MM.1S (cell line): ENCODE results near the gene NUDT21.

Experiments
- DNase-seq: peaks from one replicate; pipeline ENCODE4 v3.0.0-alpha.2; 2015
- H2AFZ ChIP-seq: fragments of 300-600 bp; sonication (generic); 2 replicates; pipeline ENCODE4 v1.6.0; 2016; ENCODE audit warnings: antibody characterized with exemption, low read length
- H3F3A ChIP-seq: fragments of 300-600 bp; sonication (generic); 2 replicates; pipeline ENCODE4 v1.6.1; 2016; ENCODE audit warnings: mild to moderate bottlenecking, antibody characterized with exemption, low read length, moderate library complexity, mixed read lengths; ENCODE audit not compliant: insufficient read depth
- H3K27ac ChIP-seq: fragments of 300-600 bp; sonication (generic); 2 replicates; pipeline ENCODE4 v1.5.1; 2016; ENCODE audit warnings: mild to moderate bottlenecking, low read length
- H3K27me3 ChIP-seq: fragments of 300-600 bp; sonication (generic); replicated peaks from 2 replicates; pipeline ENCODE4 v1.6.0; 2016; ENCODE audit warnings: low read length; ENCODE audit not compliant: insufficient read depth
- H3K36me3 ChIP-seq: fragments of 300-600 bp; sonication (generic); replicated peaks from 2 replicates; pipeline ENCODE4 v1.6.1; 2016; ENCODE audit warnings: mild to moderate bottlenecking, low read length, mixed read lengths; ENCODE audit not compliant: insufficient read depth
- H3K4me1 ChIP-seq: fragments of 300-600 bp; sonication (generic); 2 replicates; pipeline ENCODE4 v1.6.1; 2016; ENCODE audit warnings: low read length, mixed read lengths
- H3K4me2 ChIP-seq: fragments of 300-600 bp; sonication (generic); 2 replicates; pipeline ENCODE4 v1.6.0; 2016; ENCODE audit warnings: low read depth, low read length
- H3K4me3 ChIP-seq: fragments of 300-600 bp; sonication (generic); 2 replicates; pipeline ENCODE4 v1.5.1; 2016; ENCODE audit warnings: low read length, mixed read lengths
- H3K79me2 ChIP-seq: fragments of 300-600 bp; sonication (generic); 2 replicates; pipeline ENCODE4 v1.6.1; 2016; ENCODE audit warnings: mixed run types, low read length, mixed read lengths
- H3K9ac ChIP-seq: fragments of 300-600 bp; sonication (generic); 2 replicates; pipeline ENCODE4 v1.6.1; 2016; ENCODE audit warnings: low read length, mixed read lengths
- H3K9me2 ChIP-seq: fragments of 300-600 bp; sonication (generic); replicated peaks from 2 replicates; pipeline ENCODE4 v1.6.1; 2016; ENCODE audit warnings: mild to moderate bottlenecking, low read length, mixed read lengths; ENCODE audit not compliant: insufficient read depth
- H3K9me3 ChIP-seq: fragments of 300-600 bp; sonication (generic); replicated peaks from 2 replicates; pipeline ENCODE4 v1.6.1; 2016; ENCODE audit warnings: mild to moderate bottlenecking, low read length, mixed read lengths; ENCODE audit not compliant: insufficient read depth
- H4K20me1 ChIP-seq: fragments of 300-600 bp; sonication (generic); 2 replicates; pipeline ENCODE4 v1.6.1; 2016; ENCODE audit warnings: mild to moderate bottlenecking, low read length, moderate library complexity, mixed read lengths; ENCODE audit not compliant: insufficient read depth
- EZH2 ChIP-seq: fragments of 300-600 bp; sonication (generic); optimal IDR thresholded peaks from 2 replicates; pipeline ENCODE3; 2017; ENCODE audit warnings: low read depth, mild to moderate bottlenecking, antibody characterized with exemption, low read length, mixed read lengths
- EZH2phosphoT487 ChIP-seq: fragments of 300-600 bp; sonication (generic); IDR thresholded peaks from 2 replicates; pipeline ENCODE4 v1.6.1; 2018; ENCODE audit warnings: antibody characterized with exemption, low read length
- TF ChIP-seq, protein P1 (sequence below): fragments of 300-600 bp; sonication (generic); IDR thresholded peaks from 2 replicates; pipeline ENCODE4 v1.5.1; 2016; ENCODE audit warnings: antibody characterized with exemption, low read length, mixed read lengths

The NUDT21 gene

DNA sequence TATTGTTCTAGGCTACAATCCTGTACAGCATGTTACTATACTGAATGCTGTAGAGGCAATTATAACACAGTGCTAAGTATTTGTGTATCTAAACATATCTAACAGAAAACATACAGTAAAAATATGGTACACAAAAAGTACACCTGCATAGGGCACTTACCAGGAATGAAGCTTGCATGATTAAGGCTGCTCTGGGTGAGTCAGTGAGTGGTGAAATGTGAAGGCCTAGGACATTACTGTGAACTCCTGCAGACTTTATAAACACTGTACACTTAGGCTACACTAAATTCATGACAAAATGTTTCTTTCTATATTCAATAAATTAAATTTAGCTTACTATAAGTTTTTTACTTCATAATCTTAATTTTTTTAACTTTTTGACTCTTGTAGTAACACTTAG lies 62.9 kb downstream of the NUDT21 start:
- DNase-seq = no peak

DNA sequence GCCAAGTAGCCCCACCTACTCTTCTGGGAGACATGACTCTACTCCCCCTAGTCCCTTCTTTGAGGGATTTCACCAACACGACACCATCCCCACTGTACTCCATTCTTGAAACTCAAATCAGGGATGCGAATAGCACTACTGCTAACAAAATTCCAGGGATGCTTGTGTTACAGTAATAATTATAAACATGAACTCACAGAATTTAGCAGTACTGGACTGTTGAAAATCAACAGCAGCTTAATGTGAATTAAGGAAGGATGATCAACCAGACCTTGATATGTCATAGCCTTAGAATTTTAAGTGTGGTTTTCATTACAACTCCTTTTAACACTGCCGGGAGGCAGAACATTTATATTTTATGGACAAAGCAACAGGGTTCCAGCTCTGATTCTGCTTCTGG lies 63.7 kb downstream of the NUDT21 start:
- Histone ChIP-seq H3K9ac (no peak overlapping the region), H3K4me1 (no peaks in the 10 kb centered on the region)
- TF ChIP-seq, protein P1, sequence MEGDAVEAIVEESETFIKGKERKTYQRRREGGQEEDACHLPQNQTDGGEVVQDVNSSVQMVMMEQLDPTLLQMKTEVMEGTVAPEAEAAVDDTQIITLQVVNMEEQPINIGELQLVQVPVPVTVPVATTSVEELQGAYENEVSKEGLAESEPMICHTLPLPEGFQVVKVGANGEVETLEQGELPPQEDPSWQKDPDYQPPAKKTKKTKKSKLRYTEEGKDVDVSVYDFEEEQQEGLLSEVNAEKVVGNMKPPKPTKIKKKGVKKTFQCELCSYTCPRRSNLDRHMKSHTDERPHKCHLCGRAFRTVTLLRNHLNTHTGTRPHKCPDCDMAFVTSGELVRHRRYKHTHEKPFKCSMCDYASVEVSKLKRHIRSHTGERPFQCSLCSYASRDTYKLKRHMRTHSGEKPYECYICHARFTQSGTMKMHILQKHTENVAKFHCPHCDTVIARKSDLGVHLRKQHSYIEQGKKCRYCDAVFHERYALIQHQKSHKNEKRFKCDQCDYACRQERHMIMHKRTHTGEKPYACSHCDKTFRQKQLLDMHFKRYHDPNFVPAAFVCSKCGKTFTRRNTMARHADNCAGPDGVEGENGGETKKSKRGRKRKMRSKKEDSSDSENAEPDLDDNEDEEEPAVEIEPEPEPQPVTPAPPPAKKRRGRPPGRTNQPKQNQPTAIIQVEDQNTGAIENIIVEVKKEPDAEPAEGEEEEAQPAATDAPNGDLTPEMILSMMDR = no peak
- TF ChIP-seq EZH2 (no peak), EZH2phosphoT487 (no peak)

More for the DNA sequence above, 62.9 kb downstream of the NUDT21 start:
- H3K79me2 ChIP-seq = no peaks in the 10 kb centered on the region
- no peaks in the 10 kb centered on the region for H3F3A ChIP-seq
- no peaks in the 10 kb centered on the region for H4K20me1 ChIP-seq
- H3K36me3 ChIP-seq = no peaks in the 10 kb centered on the region
- H3K9me2 ChIP-seq = no peaks in the 10 kb centered on the region
- no peak overlapping the region for H3K27ac ChIP-seq
- H2AFZ ChIP-seq = no peak overlapping the region
- no peak overlapping the region for H3K4me2 ChIP-seq
- H3K27me3 ChIP-seq = no peaks in the 10 kb centered on the region
- TF ChIP-seq, protein P1 = no peak
- no peak for TF ChIP-seq EZH2
- no peaks in the 10 kb centered on the region for H3K9me3 ChIP-seq
- no peaks in the 10 kb centered on the region for H3K4me1 ChIP-seq
- no peak overlapping the region for H3K4me3 ChIP-seq
- no peak overlapping the region for H3K9ac ChIP-seq

DNA sequence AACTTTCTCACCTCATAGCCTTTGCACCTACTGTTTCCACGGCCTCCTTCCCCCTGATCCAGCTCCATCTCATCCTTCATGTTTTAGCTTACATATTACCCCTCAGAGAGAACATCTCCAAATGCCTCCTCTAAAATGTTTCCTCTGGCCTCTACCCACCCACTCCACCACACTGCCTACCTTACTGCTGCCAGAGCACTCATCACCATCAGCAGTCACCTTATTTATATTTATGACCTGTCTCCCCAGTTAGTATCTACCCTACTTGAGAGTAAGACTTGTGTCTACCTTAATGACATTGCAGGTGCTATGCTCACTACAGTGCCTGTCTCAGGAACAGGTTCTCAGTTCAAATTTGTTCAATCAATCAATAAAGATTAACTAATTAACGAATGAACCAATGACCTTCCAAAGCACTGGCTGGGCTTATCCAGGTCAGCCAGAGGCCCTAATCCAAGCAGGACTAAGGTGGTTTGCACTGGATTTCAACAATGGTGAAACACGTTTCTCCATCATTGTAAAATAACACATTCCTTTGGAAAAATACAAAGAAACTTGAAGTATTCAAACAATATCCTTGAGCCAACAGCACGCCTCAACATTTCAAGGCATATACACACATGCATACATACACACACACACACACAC lies 66.9 kb downstream of the NUDT21 start:
- Histone ChIP-seq H3K79me2 (no peaks in the 10 kb centered on the region), H3K27ac (no peak overlapping the region), H3K36me3 (0 out of 2 replicates have a peak, but pooled peaks cover 6% of the 10 kb centered on the region), H3F3A (no peaks in the 10 kb centered on the region), H3K4me2 (no peak overlapping the region), H3K27me3 (no peaks in the 10 kb centered on the region), H3K4me1 (no peaks in the 10 kb centered on the region), H3K9ac (no peak overlapping the region), H3K4me3 (no peak overlapping the region), H3K9me3 (no peaks in the 10 kb centered on the region), H3K9me2 (no peaks in the 10 kb centered on the region), H2AFZ (no peak overlapping the region), H4K20me1 (no peaks in the 10 kb centered on the region)
- no peak for DNase-seq
- TF ChIP-seq EZH2 = no peak

More for the DNA sequence above, 63.7 kb downstream of the NUDT21 start:
- H4K20me1 ChIP-seq = no peaks in the 10 kb centered on the region
- no peak overlapping the region for H2AFZ ChIP-seq
- no peak for DNase-seq
- no peaks in the 10 kb centered on the region for H3K9me3 ChIP-seq
- H3K9me2 ChIP-seq = no peaks in the 10 kb centered on the region
- H3K27me3 ChIP-seq = no peaks in the 10 kb centered on the region
- H3K79me2 ChIP-seq = no peaks in the 10 kb centered on the region
- no peak overlapping the region for H3K27ac ChIP-seq
- no peaks in the 10 kb centered on the region for H3F3A ChIP-seq
- H3K4me3 ChIP-seq = no peak overlapping the region
- no peaks in the 10 kb centered on the region for H3K36me3 ChIP-seq
- no peak overlapping the region for H3K4me2 ChIP-seq

DNA sequence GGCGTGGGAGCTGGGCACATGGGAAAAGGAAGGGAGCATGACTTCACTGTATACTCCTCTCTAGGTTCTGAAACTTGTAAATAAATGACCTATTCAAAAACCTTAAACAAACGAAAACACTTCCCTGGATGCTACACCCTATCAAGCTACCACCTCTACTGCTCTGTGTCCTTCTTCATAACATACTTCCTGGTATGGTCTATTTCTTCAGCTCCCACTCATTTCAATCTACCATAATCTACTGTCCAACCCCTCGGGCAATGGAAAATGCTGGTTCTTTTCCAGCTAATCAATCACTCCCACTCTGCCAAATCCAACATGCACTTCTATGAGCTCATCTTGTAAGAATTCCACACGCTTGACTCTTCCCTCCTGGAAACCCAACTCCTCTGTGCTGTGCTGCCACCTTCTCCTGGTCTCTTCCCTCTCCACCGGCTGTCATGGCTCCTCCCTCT lies 68.2 kb downstream of the NUDT21 start:
- H3K79me2 ChIP-seq = no peaks in the 10 kb centered on the region
- no peaks in the 10 kb centered on the region for H3K9me2 ChIP-seq
- no peaks in the 10 kb centered on the region for H3K27me3 ChIP-seq
- no peak for DNase-seq
- H3K36me3 ChIP-seq = 0 out of 2 replicates have a peak, but pooled peaks cover 6% of the 10 kb centered on the region
- H3K9me3 ChIP-seq = no peaks in the 10 kb centered on the region
- no peak overlapping the region for H3K4me3 ChIP-seq
- H4K20me1 ChIP-seq = no peaks in the 10 kb centered on the region
- no peak overlapping the region for H3K27ac ChIP-seq
- no peak overlapping the region for H3K9ac ChIP-seq
- TF ChIP-seq EZH2phosphoT487 = no peak
- TF ChIP-seq EZH2 = no peak
- TF ChIP-seq, protein P1 = no peak
- no peaks in the 10 kb centered on the region for H3F3A ChIP-seq
- H3K4me2 ChIP-seq = no peak overlapping the region
- H2AFZ ChIP-seq = no peak overlapping the region
- no peaks in the 10 kb centered on the region for H3K4me1 ChIP-seq
